IPS-20b (cell line): ENCODE results near the gene XRCC5.

ENCODE experiments used
- H3K27ac ChIP-seq: one replicate; pipeline ENCODE4 v1.5.1; 2013; ENCODE audit warnings: low read length
- H3K27me3 ChIP-seq: 2 replicates; pipeline ENCODE4 v1.6.1; 2013; ENCODE audit warnings: mild to moderate bottlenecking, low read length, inconsistent platforms; ENCODE audit not compliant: insufficient read depth
- H3K36me3 ChIP-seq: 2 replicates; pipeline ENCODE4 v1.6.1; 2013; ENCODE audit warnings: low read depth, mild to moderate bottlenecking, inconsistent platforms, low read length, moderate library complexity; ENCODE audit not compliant: insufficient read depth
- H3K4me1 ChIP-seq: 2 replicates; pipeline ENCODE4 v1.6.1; 2013; ENCODE audit warnings: mild to moderate bottlenecking, control low read depth, inconsistent platforms, low read length, moderate library complexity; ENCODE audit not compliant: insufficient read depth
- H3K4me3 ChIP-seq: 2 replicates; pipeline ENCODE4 v1.5.1; 2013; ENCODE audit warnings: mild to moderate bottlenecking, low read length, inconsistent platforms
- H3K9ac ChIP-seq: 2 replicates; pipeline ENCODE4 v1.6.1; 2013; ENCODE audit warnings: low read depth, mild to moderate bottlenecking, inconsistent platforms, low read length, moderate library complexity
- H3K9me3 ChIP-seq: 2 replicates; pipeline ENCODE4 v1.6.1; 2013; ENCODE audit warnings: mild to moderate bottlenecking, low read depth, low read length, inconsistent platforms; ENCODE audit not compliant: insufficient read depth

Gene XRCC5

GRCh38 chr2:216110620-216111019, 1.5 kb downstream of the XRCC5 start:
- Histone ChIP-seq H3K36me3 (peaks cover 58% of the 10 kb centered on the region), H3K27ac (no peak overlapping the region), H3K4me3 (peak overlapping the region; percentile 99)

GRCh38 chr2:216111122-216111521, 2.0 kb downstream of the XRCC5 start:
- peak overlapping the region; percentile 99 for H3K4me3 ChIP-seq

More at GRCh38 chr2:216110620-216111019, 1.5 kb downstream of the XRCC5 start:
- peak overlapping the region; percentile 100 for H3K9ac ChIP-seq
- no peaks in the 10 kb centered on the region for H3K9me3 ChIP-seq
- H3K27me3 ChIP-seq, result no peaks in the 10 kb centered on the region
- peaks cover 17% of the 10 kb centered on the region; the same call in 1 of the 2 replicates for H3K4me1 ChIP-seq

DNA sequence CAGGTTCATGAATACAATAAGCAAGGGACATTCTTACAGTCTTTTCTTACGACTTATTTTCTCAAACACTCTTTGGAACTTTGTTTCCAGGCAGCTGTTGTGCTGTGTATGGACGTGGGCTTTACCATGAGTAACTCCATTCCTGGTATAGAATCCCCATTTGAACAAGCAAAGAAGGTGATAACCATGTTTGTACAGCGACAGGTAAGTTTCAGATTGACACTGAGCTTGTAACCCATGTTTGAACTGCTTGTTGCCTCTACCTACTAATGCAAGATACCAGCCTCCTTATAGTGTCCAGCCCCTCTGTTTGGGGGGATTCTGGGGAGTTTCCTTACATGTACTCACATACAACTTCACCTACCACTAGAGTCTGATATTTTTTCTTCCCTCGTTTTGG, 3.8 kb downstream of the XRCC5 start:
- Histone ChIP-seq H3K27ac (no peak overlapping the region), H3K36me3 (peaks cover 81% of the 10 kb centered on the region), H3K9ac (no peak overlapping the region), H3K4me1 (peaks cover 14% of the 10 kb centered on the region; the same call in 1 of the 2 replicates), H3K9me3 (no peaks in the 10 kb centered on the region), H3K4me3 (no peak overlapping the region), H3K27me3 (no peaks in the 10 kb centered on the region)

More at GRCh38 chr2:216111122-216111521, 2.0 kb downstream of the XRCC5 start:
- H3K36me3 ChIP-seq, result peaks cover 63% of the 10 kb centered on the region
- peak overlapping the region; percentile 100 for H3K9ac ChIP-seq
- H3K9me3 ChIP-seq, result no peaks in the 10 kb centered on the region
- no peak overlapping the region for H3K27ac ChIP-seq
- H3K27me3 ChIP-seq, result no peaks in the 10 kb centered on the region
- H3K4me1 ChIP-seq, result peaks cover 17% of the 10 kb centered on the region; the same call in 1 of the 2 replicates

DNA sequence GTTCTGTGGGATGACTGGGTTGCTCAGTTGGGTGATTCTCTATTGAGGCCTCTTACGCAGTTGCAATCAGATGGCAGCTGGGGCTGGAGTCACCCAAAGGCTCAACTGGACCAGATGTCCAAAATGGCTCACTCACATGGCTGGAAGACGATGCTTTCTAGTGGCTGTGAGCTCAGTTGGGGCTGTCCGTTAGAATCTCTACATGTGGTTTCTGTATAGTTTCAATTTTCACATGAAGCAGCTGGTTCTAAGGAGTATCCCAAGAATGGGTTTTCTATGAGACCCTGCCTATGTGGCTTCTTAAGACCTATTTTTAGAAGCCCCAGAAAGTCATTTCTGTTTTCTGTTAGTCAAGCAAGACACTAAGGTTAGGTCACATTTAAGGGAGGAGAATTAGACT, 4.4 kb downstream of the XRCC5 start:
- Histone ChIP-seq H3K4me3 (no peak overlapping the region), H3K9me3 (no peaks in the 10 kb centered on the region), H3K9ac (no peak overlapping the region), H3K36me3 (peaks cover 88% of the 10 kb centered on the region), H3K27ac (no peak overlapping the region), H3K27me3 (no peaks in the 10 kb centered on the region), H3K4me1 (peaks cover 7% of the 10 kb centered on the region; the same call in 1 of the 2 replicates)

GRCh38 chr2:216114382-216114713, 5.2 kb downstream of the XRCC5 start:
- peak overlapping the region; percentile 19 for H3K27ac ChIP-seq
- H3K9ac ChIP-seq, result peak overlapping the region; percentile 46; the same call in 1 of the 2 replicates
- peaks cover 6% of the 10 kb centered on the region; the same call in 1 of the 2 replicates for H3K4me1 ChIP-seq
- H3K27me3 ChIP-seq, result no peaks in the 10 kb centered on the region
- H3K9me3 ChIP-seq, result no peaks in the 10 kb centered on the region
- H3K36me3 ChIP-seq, result peaks cover 94% of the 10 kb centered on the region
- H3K4me3 ChIP-seq, result no peak overlapping the region

DNA sequence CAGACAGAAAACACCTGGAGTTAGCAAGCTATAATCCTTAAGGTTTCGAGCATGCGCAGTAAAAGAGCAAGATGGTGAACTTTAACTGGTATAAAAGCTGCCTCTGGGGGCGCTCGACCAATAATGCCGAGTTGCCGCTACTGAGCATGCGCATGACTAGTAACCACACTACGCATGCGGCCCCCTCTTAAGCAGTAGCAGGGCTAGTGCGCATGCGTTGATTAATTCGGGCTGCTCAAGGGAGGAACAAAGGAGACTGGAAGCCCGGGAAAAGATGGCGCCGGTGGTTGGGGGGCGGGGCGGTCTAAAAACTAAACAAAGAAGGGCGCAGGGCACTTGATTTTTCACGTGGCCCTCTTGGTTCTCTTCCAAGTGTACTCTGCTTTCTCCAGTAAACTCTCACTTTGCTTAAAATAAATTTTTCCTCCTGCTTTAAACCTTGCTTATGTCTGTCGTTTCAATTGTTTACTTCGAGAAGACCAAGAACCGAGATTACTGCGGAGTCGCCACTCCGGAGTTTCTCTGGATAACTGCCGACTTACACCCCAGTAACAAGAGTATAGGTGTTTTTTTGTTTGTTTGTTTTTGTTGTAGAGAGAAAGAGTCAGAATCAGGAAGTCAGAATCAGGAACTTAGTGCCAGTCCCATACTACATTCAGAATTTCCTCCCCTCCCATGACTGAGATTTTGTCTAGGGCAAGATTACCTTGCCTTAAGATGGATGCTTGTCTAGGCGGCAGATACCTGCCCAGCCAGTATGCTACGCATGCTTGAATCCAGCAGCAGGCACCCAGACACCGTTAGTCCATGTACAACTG, 5.8 kb downstream of the XRCC5 start:
- Histone ChIP-seq H3K4me3 (peak overlapping the region; percentile 67), H3K9ac (peak overlapping the region; percentile 99), H3K27ac (peak overlapping the region; percentile 97), H3K27me3 (no peaks in the 10 kb centered on the region), H3K9me3 (no peaks in the 10 kb centered on the region), H3K4me1 (peaks cover 6% of the 10 kb centered on the region; the same call in 1 of the 2 replicates), H3K36me3 (peaks cover 95% of the 10 kb centered on the region)

DNA sequence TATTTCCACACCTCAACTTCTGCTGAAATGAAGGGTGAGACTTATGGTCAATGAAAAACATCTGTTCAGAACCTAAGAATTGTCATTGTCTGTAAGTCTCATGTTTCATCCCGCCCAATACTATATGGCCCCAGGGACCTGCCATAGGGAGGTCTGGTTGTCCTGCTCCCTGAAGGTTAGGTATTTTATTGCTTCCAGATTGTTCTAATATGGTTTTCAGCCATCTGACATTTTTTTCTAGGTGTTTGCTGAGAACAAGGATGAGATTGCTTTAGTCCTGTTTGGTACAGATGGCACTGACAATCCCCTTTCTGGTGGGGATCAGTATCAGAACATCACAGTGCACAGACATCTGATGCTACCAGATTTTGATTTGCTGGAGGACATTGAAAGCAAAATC, 7.3 kb downstream of the XRCC5 start:
- Histone ChIP-seq H3K9me3 (no peaks in the 10 kb centered on the region), H3K4me1 (peaks cover 6% of the 10 kb centered on the region; the same call in 1 of the 2 replicates), H3K9ac (peak overlapping the region; percentile 99; the same call in 1 of the 2 replicates), H3K36me3 (peaks cover 97% of the 10 kb centered on the region), H3K4me3 (no peak overlapping the region), H3K27me3 (no peaks in the 10 kb centered on the region), H3K27ac (no peak overlapping the region)

DNA sequence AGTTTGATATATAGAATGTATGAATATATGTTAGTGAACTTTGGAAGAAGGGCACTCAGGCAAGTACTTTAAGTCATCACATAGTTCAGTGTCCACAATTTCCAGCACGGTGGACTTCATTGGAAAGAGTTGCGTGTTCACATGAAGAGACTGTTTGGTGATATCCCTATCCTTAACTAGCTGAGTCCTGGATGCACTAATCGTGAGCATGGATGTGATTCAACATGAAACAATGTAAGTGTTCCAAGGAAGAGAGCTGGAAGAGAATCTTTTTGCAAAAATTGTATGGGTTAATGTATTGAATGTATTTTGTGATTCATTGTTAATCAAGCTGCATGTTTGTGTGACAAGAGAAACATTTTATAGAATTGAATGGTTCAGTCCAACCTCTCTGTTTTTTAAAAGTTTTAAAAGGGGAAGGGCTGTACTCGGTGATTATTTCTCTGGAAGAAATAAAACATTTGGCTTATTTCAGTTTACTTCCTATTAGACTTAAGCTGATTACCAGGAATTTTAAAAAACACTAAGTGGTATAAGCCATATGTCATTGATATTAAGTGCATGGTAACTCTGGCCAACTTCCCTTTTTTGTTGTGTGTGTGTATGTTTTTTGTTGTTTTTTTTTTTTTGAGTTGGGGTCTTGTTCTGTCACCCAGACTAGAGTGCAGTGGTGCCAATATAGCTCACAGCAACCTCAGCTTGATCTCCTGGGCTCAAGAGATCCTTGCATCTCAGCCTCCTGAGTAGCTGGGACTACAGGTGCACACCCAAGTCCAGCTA, 8.6 kb downstream of the XRCC5 start:
- Histone ChIP-seq H3K4me1 (peaks cover 6% of the 10 kb centered on the region; the same call in 1 of the 2 replicates), H3K9ac (no peak overlapping the region), H3K27me3 (no peaks in the 10 kb centered on the region), H3K9me3 (no peaks in the 10 kb centered on the region), H3K27ac (no peak overlapping the region), H3K4me3 (no peak overlapping the region), H3K36me3 (peaks cover 97% of the 10 kb centered on the region)

- Histone ChIP-seq H3K27ac (no peak overlapping the region), H3K4me1 (peaks cover 6% of the 10 kb centered on the region; the same call in 1 of the 2 replicates), H3K9ac (no peak overlapping the region), H3K27me3 (no peaks in the 10 kb centered on the region), H3K4me3 (no peak overlapping the region), H3K9me3 (no peaks in the 10 kb centered on the region), H3K36me3 (peaks cover 97% of the 10 kb centered on the region)
These were observed 9.3 kb downstream of the XRCC5 start for GRCh38 chr2:216118474-216118873.

- H3K36me3 ChIP-seq, result peaks cover 97% of the 10 kb centered on the region
- H3K4me1 ChIP-seq, result peaks cover 6% of the 10 kb centered on the region; the same call in 1 of the 2 replicates
- H3K9ac ChIP-seq, result no peak overlapping the region
- H3K27ac ChIP-seq, result no peak overlapping the region
- no peak overlapping the region for H3K4me3 ChIP-seq
- H3K9me3 ChIP-seq, result no peaks in the 10 kb centered on the region
- no peaks in the 10 kb centered on the region for H3K27me3 ChIP-seq
These were observed 10.0 kb downstream of the XRCC5 start for GRCh38 chr2:216119146-216119545.

GRCh38 chr2:216119986-216120385, 10.8 kb downstream of the XRCC5 start:
- no peak overlapping the region for H3K27ac ChIP-seq
- H3K4me3 ChIP-seq, result no peak overlapping the region
- peaks cover 100% of the 10 kb centered on the region for H3K36me3 ChIP-seq
- no peak overlapping the region for H3K9ac ChIP-seq
- no peaks in the 10 kb centered on the region for H3K9me3 ChIP-seq
- H3K27me3 ChIP-seq, result no peaks in the 10 kb centered on the region
- H3K4me1 ChIP-seq, result peaks cover 5% of the 10 kb centered on the region; the same call in 1 of the 2 replicates
